Small intestine (tissue), 7 donors: ENCODE measurements around the gene RHBG. TPM values are rescaled to one million over a fixed set of nuclear protein-coding genes. Genes with fewer than 3 reads are reported as not detected.
"Not testable (repeated sequence)": the region's sequence is repeated elsewhere in the genome, so short reads cannot be mapped to it uniquely, and the experiment has no call there.

Experiments used
- DNase-seq, 2 donors: peaks; one replicate each; pipeline versions ENCODE4 v3.0.0 to v3.0.0-alpha.2; 2013
- FAIRE-seq: peaks from 2 replicates; lab custom pipeline; 2012; peaks lifted over from hg19 to GRCh38; lab: Jason Lieb, UNC
- H3K27ac ChIP-seq, 3 donors: one replicate each; pipeline ENCODE4 v1.5.1; 2013; ENCODE audit warnings: low read length in 2 of 3, mild to moderate bottlenecking in 2 of 3, control low read depth in 1 of 3, inconsistent platforms in 1 of 3, low read depth in 1 of 3, moderate library complexity in 1 of 3
- H3K27me3 ChIP-seq, 3 donors: one replicate each; pipeline ENCODE4 v1.6.1; 2013; ENCODE audit warnings: low read length in 3 of 3, inconsistent platforms in 1 of 3; ENCODE audit not compliant: control insufficient read depth in 3 of 3, insufficient read depth in 3 of 3
- H3K36me3 ChIP-seq, 3 donors: one replicate each; pipeline ENCODE4 v1.6.1; 2013; ENCODE audit warnings: low read length in 3 of 3, inconsistent platforms in 1 of 3, low read depth in 1 of 3, mild to moderate bottlenecking in 1 of 3, moderate library complexity in 1 of 3; ENCODE audit not compliant: control insufficient read depth in 3 of 3, insufficient read depth in 2 of 3
- H3K4me1 ChIP-seq, 3 donors: one replicate each; pipeline ENCODE4 v1.6.1; 2013; ENCODE audit warnings: low read length in 2 of 3, inconsistent platforms in 1 of 3, low read depth in 1 of 3, mild to moderate bottlenecking in 1 of 3, moderate library complexity in 1 of 3; ENCODE audit not compliant: control insufficient read depth in 3 of 3, insufficient read depth in 2 of 3
- H3K4me3 ChIP-seq, 3 donors: one replicate each; pipeline ENCODE4 v1.5.1; 2013; ENCODE audit warnings: low read length in 3 of 3, control low read depth in 1 of 3, inconsistent platforms in 1 of 3, low read depth in 1 of 3, mild to moderate bottlenecking in 1 of 3, moderate library complexity in 1 of 3
- H3K9me3 ChIP-seq, 2 donors: one replicate each; pipeline ENCODE4 v1.6.1; 2013; ENCODE audit warnings: low read depth in 1 of 2, low read length in 1 of 2; ENCODE audit not compliant: control insufficient read depth in 2 of 2, insufficient read depth in 1 of 2
- WGBS, 3 donors: extraction: QIAGEN DNeasy Blood & Tissue Kit; methylation state at CpG; one replicate each; pipeline ENCODE4 v1.1.7; 2013; 5-methylcytosine and 5-hydroxymethylcytosine counted together
- polyA plus RNA-seq, 4 donors: library from polyadenylated mRNA; stranded (reverse) in 3 of 4; unstranded in 1 of 4; fragments of 200-250 nt in 3 of 4; fragments of 120-200 nt in 1 of 4; gene quantifications; one replicate each; pipeline versions ENCODE4 v1.2.1 to v1.2.3, GENCODE V29; 2013
- donor health status: healthy with polysubstance abuse.
- donor health status: control.
- donor health status: control.
- donor health status: Bipolar disorder and iron deficiency.
- donor health status: healthy.

RHBG gene
- polyA plus RNA-seq, 4 donors = 0.27 to 55.2 (median 2.7) TPM

DNA sequence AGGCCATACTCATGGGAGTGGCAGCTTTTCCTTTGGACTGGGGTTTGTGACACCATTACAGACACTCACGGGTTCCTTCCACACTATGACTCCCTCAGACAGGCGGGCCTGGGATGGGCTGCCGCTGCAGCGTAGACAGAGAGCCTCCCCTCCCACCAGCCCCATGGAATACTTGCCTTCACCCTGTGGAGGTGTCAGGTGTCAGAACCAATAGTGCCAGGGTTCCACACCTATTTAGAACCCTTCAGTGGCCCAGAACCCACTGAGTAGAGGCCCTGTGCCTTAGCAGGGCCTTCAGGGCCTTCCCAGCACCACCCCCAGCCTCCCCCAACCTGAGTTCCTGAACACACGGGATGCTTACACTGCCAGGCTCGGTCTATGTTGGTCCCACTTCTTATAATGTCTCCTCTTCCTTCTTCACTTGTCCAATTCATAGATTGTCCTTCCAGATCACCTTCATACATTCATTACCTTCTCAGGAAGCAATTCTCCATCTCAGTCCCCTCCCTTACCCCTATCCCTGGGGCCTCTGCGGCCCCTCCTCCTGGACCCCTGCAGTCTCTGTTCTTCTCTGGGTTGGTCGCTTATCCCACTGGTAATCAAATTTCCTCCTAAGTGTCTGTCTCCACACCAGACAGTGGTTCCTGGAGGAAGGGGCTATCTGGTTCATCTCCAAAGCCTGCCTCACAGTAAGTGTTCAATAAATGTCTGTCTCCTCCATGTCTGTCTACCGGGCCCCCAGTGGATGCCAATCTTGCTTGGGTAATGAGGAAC lies 1.4 kb upstream of the RHBG start:
- peak in 1 of 2 donors; percentile 33 for DNase-seq
- H3K27ac ChIP-seq = no peak overlapping the region
- H3K27me3 ChIP-seq = peaks cover 0 to 5% (median 0%) of the 10 kb centered on the region in 3 donors
- 81 to 83% (median 83%) methylated on average over 9 of the region's 9 CpGs for WGBS, 3 donors
- H3K36me3 ChIP-seq = no peaks in the 10 kb centered on the region
- no peaks in the 10 kb centered on the region for H3K9me3 ChIP-seq
- FAIRE-seq = no peak
- H3K4me3 ChIP-seq = no peak overlapping the region
- H3K4me1 ChIP-seq = peaks cover 0 to 48% (median 0%) of the 10 kb centered on the region in 3 donors

DNA sequence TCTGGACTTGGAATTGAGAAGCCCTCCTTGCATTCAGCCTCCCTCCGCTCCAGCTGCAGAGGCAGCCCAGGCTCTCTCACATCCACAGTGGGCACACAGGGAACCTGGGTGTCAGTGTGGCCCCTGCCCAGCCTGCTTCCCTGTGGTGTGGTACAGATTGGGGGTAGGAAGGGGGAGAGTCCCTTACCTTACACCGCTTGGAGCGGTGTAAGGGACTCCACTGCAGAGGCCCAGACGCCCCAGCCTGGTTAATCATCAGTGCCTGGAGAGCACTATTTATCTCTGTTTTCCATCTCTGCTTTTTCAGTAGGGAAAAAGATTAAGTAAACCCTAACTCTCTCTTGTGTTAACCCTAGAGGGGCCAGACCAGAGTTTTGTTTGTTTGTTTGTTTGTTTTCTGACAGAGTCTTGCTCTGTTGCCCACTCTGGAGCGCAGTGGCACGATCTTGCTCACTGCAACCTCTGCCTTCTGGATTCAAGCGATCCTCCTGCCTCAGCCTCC lies 803 bp upstream of the RHBG start:
- DNase-seq (peak in 1 of 2 donors; percentile 59), FAIRE-seq (no peak)
- H3K27ac ChIP-seq = no peak overlapping the region
- H3K9me3 ChIP-seq = no peaks in the 10 kb centered on the region
- peaks cover 0 to 50% (median 0%) of the 10 kb centered on the region in 3 donors for H3K4me1 ChIP-seq
- H3K36me3 ChIP-seq = peaks cover 0 to 3% (median 0%) of the 10 kb centered on the region in 3 donors
- H3K4me3 ChIP-seq = no peak overlapping the region
- H3K27me3 ChIP-seq = peaks cover 0 to 5% (median 0%) of the 10 kb centered on the region in 3 donors
- 76 to 87% (median 81%) methylated on average over 7 of the region's 7 CpGs for WGBS, 3 donors

DNA sequence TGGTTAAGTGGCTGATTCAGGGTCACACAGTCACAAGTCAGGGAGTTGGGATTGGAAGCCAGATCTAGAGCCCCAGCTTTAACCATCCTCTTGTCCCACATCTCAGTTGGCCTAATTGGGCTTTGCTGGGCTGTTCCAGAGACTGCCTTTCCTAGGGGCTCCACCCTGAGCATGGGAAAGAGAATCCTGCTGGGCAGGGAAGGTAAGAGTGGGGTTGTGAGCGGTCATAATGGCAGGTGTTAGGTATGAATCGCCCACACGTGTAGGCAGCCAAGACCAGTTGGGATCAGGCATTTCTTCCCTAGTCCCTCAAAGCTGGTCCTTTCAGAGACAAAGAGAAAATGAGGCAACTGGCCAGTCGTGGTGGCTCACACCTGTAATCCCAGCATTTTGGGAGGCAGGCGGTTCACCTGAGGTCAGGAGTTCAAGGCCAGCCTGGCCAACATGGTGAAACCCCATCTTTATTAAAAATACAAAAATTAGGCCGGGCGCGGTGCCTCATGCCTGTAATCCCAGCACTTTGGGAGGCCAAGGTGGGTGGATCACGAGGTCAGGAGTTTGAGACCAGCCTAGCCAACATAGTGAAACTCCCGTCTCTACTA lies 775 bp downstream of the RHBG start:
- not testable (repeated sequence) for H3K27me3 ChIP-seq
- Histone ChIP-seq H3K27ac (peak overlapping the region in 1 of 3 donors; percentile 55), H3K4me3 (peak overlapping the region in 2 of 3 donors; percentile 48 to 71)

GRCh38 chr1:156371553-156372264 lies 2.7 kb downstream of the RHBG start:
- Histone ChIP-seq H3K36me3 (peaks cover 0 to 8% (median 0%) of the 10 kb centered on the region in 3 donors), H3K27me3 (peaks cover 0 to 2% (median 0%) of the 10 kb centered on the region in 3 donors), H3K9me3 (no peaks in the 10 kb centered on the region), H3K4me3 (no peak overlapping the region), H3K27ac (peak overlapping the region in 1 of 3 donors; percentile 75), H3K4me1 (peaks cover 0 to 65% (median 0%) of the 10 kb centered on the region in 3 donors)
- WGBS, 3 donors = 21 to 38% (median 37%) methylated on average over 7 of the region's 7 CpGs
- FAIRE-seq (no peak), DNase-seq (peak; percentile 51 to 94)

More for the DNA sequence above, 775 bp downstream of the RHBG start:
- 89 to 93% (median 91%) methylated on average over 10 of the region's 10 CpGs for WGBS, 3 donors
- not testable (repeated sequence) for H3K36me3 ChIP-seq, H3K9me3 ChIP-seq, FAIRE-seq, DNase-seq
- H3K4me1 ChIP-seq = peaks cover 0 to 57% (median 0%) of the 10 kb centered on the region in 3 donors

DNA sequence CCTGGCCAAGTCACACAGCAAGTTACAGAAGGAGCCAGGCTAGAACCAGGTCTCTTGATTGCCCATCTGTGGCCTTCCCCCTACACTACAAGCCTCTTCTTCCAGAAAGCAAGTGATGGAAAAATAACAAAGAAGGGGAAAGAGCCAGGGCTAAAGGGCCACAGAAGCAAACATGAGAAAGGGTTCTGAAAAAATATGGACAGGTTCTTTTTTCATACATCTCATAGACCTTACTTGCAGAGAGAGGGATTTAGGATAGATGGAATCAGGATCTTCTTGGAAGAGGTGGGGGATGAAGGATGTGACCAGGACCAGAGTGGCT lies 3.2 kb downstream of the RHBG start:
- H3K27ac ChIP-seq = peak overlapping the region in 1 of 3 donors; percentile 75
- FAIRE-seq (no peak), DNase-seq (no peak)
- H3K4me3 ChIP-seq = no peak overlapping the region
- peaks cover 0 to 2% (median 0%) of the 10 kb centered on the region in 3 donors for H3K27me3 ChIP-seq
- peaks cover 0 to 64% (median 0%) of the 10 kb centered on the region in 3 donors for H3K4me1 ChIP-seq
- H3K36me3 ChIP-seq = peaks cover 0 to 13% (median 0%) of the 10 kb centered on the region in 3 donors
- H3K9me3 ChIP-seq = no peaks in the 10 kb centered on the region

GRCh38 chr1:156372876-156373275 lies 3.9 kb downstream of the RHBG start:
- 74 to 77% (median 76%) methylated on average over 4 of the region's 4 CpGs for WGBS, 3 donors
- H3K4me1 ChIP-seq = peaks cover 0 to 60% (median 0%) of the 10 kb centered on the region in 3 donors
- no peaks in the 10 kb centered on the region for H3K9me3 ChIP-seq
- no peak overlapping the region for H3K27ac ChIP-seq
- H3K36me3 ChIP-seq = peaks cover 0 to 19% (median 0%) of the 10 kb centered on the region in 3 donors
- FAIRE-seq (no peak), DNase-seq (no peak)
- peaks cover 0 to 2% (median 0%) of the 10 kb centered on the region in 3 donors for H3K27me3 ChIP-seq
- H3K4me3 ChIP-seq = no peak overlapping the region

GRCh38 chr1:156373546-156373945 lies 4.5 kb downstream of the RHBG start:
- Histone ChIP-seq H3K9me3 (no peaks in the 10 kb centered on the region), H3K27ac (no peak overlapping the region), H3K4me3 (no peak overlapping the region), H3K36me3 (peaks cover 0 to 24% (median 0%) of the 10 kb centered on the region in 3 donors), H3K27me3 (peaks cover 0 to 2% (median 0%) of the 10 kb centered on the region in 3 donors), H3K4me1 (peaks cover 0 to 60% (median 1%) of the 10 kb centered on the region in 3 donors)
- DNase-seq (no peak), FAIRE-seq (no peak)

- FAIRE-seq (no peak), DNase-seq (no peak)
- Histone ChIP-seq H3K27ac (no peak overlapping the region), H3K4me3 (no peak overlapping the region), H3K36me3 (peaks cover 0 to 27% (median 0%) of the 10 kb centered on the region in 3 donors), H3K4me1 (peaks cover 0 to 63% (median 4%) of the 10 kb centered on the region in 3 donors), H3K27me3 (peaks cover 0 to 2% (median 0%) of the 10 kb centered on the region in 3 donors), H3K9me3 (no peaks in the 10 kb centered on the region)
- WGBS, 3 donors = 86 to 91% (median 91%) methylated on average over 2 of the region's 2 CpGs
Observed at GRCh38 chr1:156376146-156376545, 7.1 kb downstream of the RHBG start.
